ENCODE data around the gene LRGUK.

Gene LRGUK

DNA sequence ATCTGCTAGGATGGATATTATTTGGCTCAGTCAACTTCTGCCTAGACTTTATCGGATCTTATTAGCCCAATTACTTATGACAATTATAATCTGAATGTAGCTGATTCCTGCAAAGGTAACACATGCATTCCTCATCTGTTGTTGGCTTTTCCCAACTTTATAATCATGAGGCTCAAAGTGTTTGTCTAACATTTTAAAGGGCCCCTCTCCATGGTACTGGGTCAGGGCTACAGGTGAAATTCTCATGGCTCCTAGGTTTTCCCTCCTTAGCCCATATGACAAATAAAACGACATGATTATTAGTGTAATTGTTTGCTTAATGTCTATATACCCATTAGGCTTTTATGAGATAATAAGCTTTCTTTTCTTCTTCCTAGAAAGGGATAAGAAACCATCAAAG is 4.2 kb upstream of the LRGUK start:
- H3K36me3 ChIP-seq = no peaks in the 10 kb centered on the region
- peaks cover 27% of the 10 kb centered on the region for H3K4me1 ChIP-seq
- H3K4me2 ChIP-seq = no peak overlapping the region
- H3K27me3 ChIP-seq = no peaks in the 10 kb centered on the region
- no peak overlapping the region for H3K9ac ChIP-seq
- no peaks in the 10 kb centered on the region for H3K9me3 ChIP-seq
- H3K27ac ChIP-seq = no peak overlapping the region
- H3K4me3 ChIP-seq = no peak overlapping the region
- H4K20me1 ChIP-seq = no peaks in the 10 kb centered on the region
- no peak for TF ChIP-seq Cebpa-rat (IDR thresholded peaks at IDR 0.05)

DNA sequence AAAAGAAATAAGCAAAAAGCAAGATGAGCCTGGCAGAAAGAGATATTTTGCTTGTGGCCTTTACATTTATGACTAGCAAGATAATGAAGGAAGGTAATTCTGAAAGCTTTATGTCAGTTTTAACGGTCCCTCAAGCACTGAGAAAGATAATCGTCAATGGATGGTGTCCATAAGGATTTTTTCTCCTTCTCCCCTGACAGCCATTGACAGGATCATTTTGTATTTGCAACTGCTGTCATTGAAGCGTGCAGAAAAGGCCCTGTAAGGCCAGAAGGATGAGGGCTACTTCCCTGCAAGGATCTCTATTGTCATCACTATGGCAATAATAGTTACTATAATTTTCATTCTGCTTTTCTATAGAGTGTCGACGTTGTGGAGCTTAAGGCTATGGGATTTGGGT is 994 bp upstream of the LRGUK start:
- no peak for TF ChIP-seq Cebpa-rat (IDR thresholded peaks at IDR 0.05)
- no peaks in the 10 kb centered on the region for H3K9me3 ChIP-seq
- no peak overlapping the region for H3K27ac ChIP-seq
- H3K4me1 ChIP-seq = peaks cover 32% of the 10 kb centered on the region
- no peaks in the 10 kb centered on the region for H3K27me3 ChIP-seq
- peak overlapping the region; percentile 99 for H3K4me2 ChIP-seq
- no peak overlapping the region for H3K9ac ChIP-seq
- H4K20me1 ChIP-seq = no peaks in the 10 kb centered on the region
- H3K36me3 ChIP-seq = no peaks in the 10 kb centered on the region
- no peak overlapping the region for H3K4me3 ChIP-seq

DNA sequence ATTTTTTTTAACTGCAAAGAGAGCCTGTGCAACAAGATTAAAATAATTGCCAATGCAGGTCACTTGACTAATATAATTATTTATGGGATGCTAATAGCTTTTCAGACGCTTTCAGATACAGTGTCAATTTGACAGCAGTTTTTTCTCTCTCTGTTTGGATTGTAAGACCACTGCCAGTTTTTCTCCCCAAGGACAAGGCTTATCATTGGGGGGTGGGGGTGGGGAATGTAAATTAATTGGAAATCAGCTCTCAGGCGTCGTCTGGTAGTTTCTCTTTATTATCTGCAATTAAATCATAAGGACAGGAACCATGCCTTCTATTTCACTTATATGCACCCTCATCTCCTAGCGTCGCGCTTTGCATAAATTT is 559 bp upstream of the LRGUK start:
- no peak overlapping the region for H3K9ac ChIP-seq
- no peaks in the 10 kb centered on the region for H3K36me3 ChIP-seq
- H3K4me3 ChIP-seq = peak overlapping the region; percentile 69
- H3K27me3 ChIP-seq = no peaks in the 10 kb centered on the region
- H4K20me1 ChIP-seq = no peaks in the 10 kb centered on the region
- H3K9me3 ChIP-seq = no peaks in the 10 kb centered on the region
- no peak overlapping the region for H3K27ac ChIP-seq
- no peak for TF ChIP-seq Cebpa-rat (IDR thresholded peaks at IDR 0.05)
- peak overlapping the region; percentile 99 for H3K4me2 ChIP-seq
- peaks cover 28% of the 10 kb centered on the region for H3K4me1 ChIP-seq

- no peak overlapping the region for H3K4me3 ChIP-seq
- H3K9me3 ChIP-seq = no peaks in the 10 kb centered on the region
- H4K20me1 ChIP-seq = no peaks in the 10 kb centered on the region
- H3K27me3 ChIP-seq = no peaks in the 10 kb centered on the region
- no peaks in the 10 kb centered on the region for H3K36me3 ChIP-seq
- no peak overlapping the region for H3K9ac ChIP-seq
- no peak overlapping the region for H3K4me2 ChIP-seq
- H3K4me1 ChIP-seq = peaks cover 19% of the 10 kb centered on the region
- TF ChIP-seq Cebpa-rat (IDR thresholded peaks at IDR 0.05) = no peak
- no peak overlapping the region for H3K27ac ChIP-seq
Observed at GRCh38 chr7:134128829-134129228, 1.7 kb downstream of the LRGUK start.

DNA sequence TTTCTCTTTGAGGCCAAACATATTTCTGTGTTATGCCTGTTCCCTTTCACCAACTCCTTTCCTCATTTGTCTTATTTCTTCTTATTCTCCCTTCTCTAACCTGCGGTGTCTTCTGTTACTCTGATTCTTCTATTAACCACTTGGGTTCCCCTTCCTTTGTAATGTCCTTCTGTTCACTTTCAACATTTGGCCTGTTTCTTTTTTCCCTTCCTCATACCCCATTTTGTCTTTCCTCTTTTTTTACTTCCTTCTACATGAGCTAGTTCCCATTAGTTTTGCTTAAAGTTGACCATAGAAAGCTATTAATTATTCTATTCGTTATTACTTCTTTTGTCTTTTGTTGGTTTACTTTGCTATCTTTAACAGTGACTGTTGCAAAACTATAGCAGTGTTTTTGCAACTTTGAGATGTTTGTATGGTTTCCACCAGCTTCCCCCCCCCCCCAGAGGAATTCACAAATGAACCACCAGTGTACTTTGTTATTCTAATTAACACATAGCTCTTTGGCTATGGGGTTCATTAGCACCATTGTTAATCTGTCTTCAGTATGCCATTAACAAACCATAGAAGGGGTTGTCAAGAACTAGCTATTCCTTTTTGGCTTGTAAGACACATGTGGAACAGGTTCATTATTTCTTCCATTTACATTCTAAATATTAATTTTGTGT is 2.9 kb downstream of the LRGUK start:
- no peak overlapping the region for H3K4me2 ChIP-seq
- H3K4me3 ChIP-seq = no peak overlapping the region

DNA sequence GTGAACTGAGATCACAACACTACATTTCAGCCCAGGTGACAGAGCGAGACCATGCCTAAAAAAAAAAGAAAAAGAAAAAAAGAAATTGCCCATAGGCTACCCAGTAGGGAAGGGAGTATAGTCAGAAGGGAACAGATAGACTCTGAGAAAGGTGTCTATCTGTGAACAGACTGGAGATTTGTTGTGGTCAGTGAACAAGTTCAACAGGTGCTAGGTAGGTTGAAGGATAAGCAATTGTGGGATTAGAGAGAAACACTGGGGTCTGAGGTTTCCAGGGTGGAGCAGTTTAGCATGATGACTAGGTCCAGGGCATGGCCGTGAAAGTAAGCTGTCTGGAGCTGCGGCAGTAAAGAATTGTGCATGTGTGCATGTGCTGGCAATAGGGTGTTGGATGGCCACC is 6.9 kb downstream of the LRGUK start:
- Histone ChIP-seq H3K27me3 (no peaks in the 10 kb centered on the region), H3K4me1 (no peaks in the 10 kb centered on the region), H4K20me1 (no peaks in the 10 kb centered on the region), H3K4me2 (no peak overlapping the region), H3K9me3 (no peaks in the 10 kb centered on the region), H3K27ac (no peak overlapping the region), H3K36me3 (no peaks in the 10 kb centered on the region), H3K4me3 (no peak overlapping the region), H3K9ac (no peak overlapping the region)
- no peak for TF ChIP-seq Cebpa-rat (IDR thresholded peaks at IDR 0.05)

More for the DNA sequence above, 2.9 kb downstream of the LRGUK start:
- Histone ChIP-seq H3K9ac (no peak overlapping the region), H3K9me3 (no peaks in the 10 kb centered on the region), H3K36me3 (no peaks in the 10 kb centered on the region), H3K27ac (no peak overlapping the region), H3K4me1 (peaks cover 19% of the 10 kb centered on the region), H3K27me3 (no peaks in the 10 kb centered on the region), H4K20me1 (no peaks in the 10 kb centered on the region)
- no peak for TF ChIP-seq Cebpa-rat (IDR thresholded peaks at IDR 0.05)

GRCh38 chr7:134140889-134141867 is 14.0 kb downstream of the LRGUK start:
- H3K36me3 ChIP-seq = no peaks in the 10 kb centered on the region
- H4K20me1 ChIP-seq = no peaks in the 10 kb centered on the region
- no peak overlapping the region for H3K4me3 ChIP-seq
- no peak overlapping the region for H3K4me2 ChIP-seq
- no peaks in the 10 kb centered on the region for H3K27me3 ChIP-seq
- H3K9ac ChIP-seq = no peak overlapping the region
- TF ChIP-seq Cebpa-rat (IDR thresholded peaks at IDR 0.05) = no peak
- H3K27ac ChIP-seq = no peak overlapping the region
- H3K4me1 ChIP-seq = no peaks in the 10 kb centered on the region
- no peaks in the 10 kb centered on the region for H3K9me3 ChIP-seq

GRCh38 chr7:134141868-134142264 is 14.7 kb downstream of the LRGUK start:
- H3K9me3 ChIP-seq = no peaks in the 10 kb centered on the region
- no peaks in the 10 kb centered on the region for H3K36me3 ChIP-seq
- no peaks in the 10 kb centered on the region for H3K4me1 ChIP-seq
- H3K4me2 ChIP-seq = no peak overlapping the region
- H3K27me3 ChIP-seq = no peaks in the 10 kb centered on the region
- no peak overlapping the region for H3K27ac ChIP-seq
- no peak for TF ChIP-seq Cebpa-rat (IDR thresholded peaks at IDR 0.05)
- no peak overlapping the region for H3K9ac ChIP-seq
- no peak overlapping the region for H3K4me3 ChIP-seq
- H4K20me1 ChIP-seq = no peaks in the 10 kb centered on the region

DNA sequence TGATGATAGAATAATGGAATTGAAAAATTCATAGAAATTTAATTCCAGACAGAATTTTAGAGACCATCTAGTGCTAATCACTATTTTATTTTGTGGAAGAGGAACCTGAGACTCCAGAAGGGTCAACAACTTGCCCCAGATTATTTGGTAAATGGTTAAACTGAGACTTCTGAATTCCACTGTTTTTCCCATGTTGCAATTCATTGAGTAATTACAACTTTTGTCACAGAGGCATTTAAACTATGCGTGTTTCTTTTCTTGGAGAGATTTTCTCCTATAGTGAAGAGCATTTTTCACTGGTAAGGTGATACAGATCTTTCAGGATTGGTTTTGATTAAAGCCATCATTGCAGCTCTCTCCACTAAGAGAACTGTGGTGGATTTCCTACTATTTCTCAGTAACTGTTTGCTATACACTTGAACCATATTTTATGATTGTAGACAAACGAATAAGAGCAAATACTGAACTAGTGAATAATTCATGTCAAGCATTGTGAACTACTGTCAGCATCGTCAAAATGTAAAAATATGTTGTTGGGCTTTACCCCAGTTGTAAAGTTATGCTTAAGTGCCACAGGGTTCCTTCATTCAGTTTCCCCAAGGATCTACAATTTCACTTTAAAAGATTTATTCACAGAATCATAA is 26.5 kb downstream of the LRGUK start:
- Histone ChIP-seq H3K36me3 (no peaks in the 10 kb centered on the region), H3K9me3 (no peaks in the 10 kb centered on the region), H3K4me3 (no peak overlapping the region), H3K27ac (no peak overlapping the region), H3K4me1 (0 out of 2 replicates have a peak, but pooled peaks cover 4% of the 10 kb centered on the region), H3K4me2 (no peak overlapping the region), H4K20me1 (no peaks in the 10 kb centered on the region), H3K9ac (no peak overlapping the region), H3K27me3 (no peaks in the 10 kb centered on the region)
- TF ChIP-seq Cebpa-rat (IDR thresholded peaks at IDR 0.05) = no peak
